Smooth muscle cell (in vitro differentiated cells): ENCODE results near the gene CSF2RB. TPM values are rescaled to one million over a fixed set of nuclear protein-coding genes. Genes with fewer than 3 reads are reported as not detected.

Source experiments
- DNase-seq: peaks from one replicate; lab custom pipeline; 2025; ENCODE audit not compliant: unreplicated experiment; lab: John Stamatoyannopoulos, UW
- H2AFZ ChIP-seq: fragments of 200-600 bp; sonication (generic); 2 replicates; pipeline ENCODE4 v1.6.0; 2016; ENCODE audit warnings: antibody characterized with exemption, low read depth, mild to moderate bottlenecking
- H3F3A ChIP-seq: fragments of 200-600 bp; sonication (generic); 2 replicates; pipeline ENCODE4 v1.6.0; 2017; ENCODE audit warnings: antibody characterized with exemption, low read depth
- H3K27ac ChIP-seq: fragments of 200-600 bp; sonication (generic); 2 replicates; pipeline ENCODE4 v1.5.1; 2016; ENCODE audit warnings: low read depth, mild to moderate bottlenecking
- H3K27me3 ChIP-seq: fragments of 200-600 bp; sonication (generic); 2 replicates; pipeline ENCODE4 v1.6.1; 2016; ENCODE audit warnings: low read depth, mild to moderate bottlenecking
- H3K36me3 ChIP-seq: fragments of 200-600 bp; sonication (generic); 2 replicates; pipeline ENCODE4 v1.5.1; 2016; ENCODE audit warnings: low read depth
- H3K4me1 ChIP-seq: fragments of 200-600 bp; sonication (generic); 2 replicates; pipeline ENCODE4 v1.5.1; 2016; ENCODE audit warnings: low read depth
- H3K4me2 ChIP-seq: fragments of 200-600 bp; sonication (generic); 2 replicates; pipeline ENCODE4 v1.6.0; 2016; ENCODE audit warnings: mild to moderate bottlenecking
- H3K4me3 ChIP-seq: fragments of 200-600 bp; sonication (generic); 2 replicates; pipeline ENCODE4 v1.5.1; 2016; ENCODE audit warnings: mild to moderate bottlenecking
- H3K79me2 ChIP-seq: fragments of 200-600 bp; sonication (generic); 2 replicates; pipeline ENCODE4 v1.6.0; 2016; ENCODE audit warnings: low read depth, mild to moderate bottlenecking
- H3K9ac ChIP-seq: fragments of 200-600 bp; sonication (generic); 2 replicates; pipeline ENCODE4 v1.6.0; 2016; ENCODE audit warnings: low read depth
- H3K9me3 ChIP-seq: fragments of 200-600 bp; sonication (generic); replicated peaks from 2 replicates; pipeline ENCODE4 v1.5.1; 2016; ENCODE audit warnings: low read depth
- H4K20me1 ChIP-seq: fragments of 200-600 bp; sonication (generic); 2 replicates; pipeline ENCODE4 v1.6.0; 2016; ENCODE audit warnings: low read depth
- CTCF ChIP-seq: fragments of 200-600 bp; sonication (generic); IDR thresholded peaks from 2 replicates; pipeline ENCODE4 v1.5.1; 2017; ENCODE audit warnings: borderline replicate concordance, mild to moderate bottlenecking, antibody characterized with exemption; ENCODE audit not compliant: insufficient read depth, poor library complexity, severe bottlenecking
- WGBS: methylation state at CpG from one replicate; pipeline ENCODE4 v1.1.7; 2016; ENCODE audit warnings: low lambda C conversion rate; 5-methylcytosine and 5-hydroxymethylcytosine counted together
- polyA plus RNA-seq: library from polyadenylated mRNA; unstranded; fragments of >200 nt; fragmentation: Nextera tagmentation; extraction: Ambion mirVana; gene quantifications from 2 replicates; pipeline ENCODE4 v1.2.1, GENCODE V29; 2016
- total RNA-seq: library from RNA; depleted of rRNA; stranded (reverse); fragments of >200 nt; gene quantifications from 2 replicates; pipeline ENCODE4 v1.2.3, GENCODE V29; 2014

CSF2RB gene
- total and polyA plus RNA-seq, 2 experiments from 2014 or later: 0.43 TPM; not detected in 1

- Histone ChIP-seq H3F3A (no peaks in the 10 kb centered on the region), H3K27ac (no peak overlapping the region), H3K79me2 (no peaks in the 10 kb centered on the region), H3K4me1 (peaks cover 9% of the 10 kb centered on the region), H3K4me2 (no peak overlapping the region), H3K36me3 (no peaks in the 10 kb centered on the region), H2AFZ (no peak overlapping the region), H3K4me3 (no peak overlapping the region), H3K27me3 (no peaks in the 10 kb centered on the region), H3K9me3 (no peaks in the 10 kb centered on the region), H4K20me1 (no peaks in the 10 kb centered on the region), H3K9ac (no peak overlapping the region)
- DNase-seq: no peak
- TF ChIP-seq CTCF: no peak
- WGBS: 94% methylated on average over 5 of the region's 8 CpGs
Observed at GRCh38 chr22:36924151-36924698, 10.8 kb downstream of the CSF2RB start.

GRCh38 chr22:36925388-36926290 lies 12.2 kb downstream of the CSF2RB start:
- H3K4me2 ChIP-seq: no peak overlapping the region
- no peak for TF ChIP-seq CTCF
- H3K79me2 ChIP-seq: no peaks in the 10 kb centered on the region
- H3K27ac ChIP-seq: no peak overlapping the region
- 82% methylated on average over 19 of the region's 19 CpGs for WGBS
- H3K9ac ChIP-seq: no peak overlapping the region
- H3F3A ChIP-seq: no peaks in the 10 kb centered on the region
- DNase-seq: no peak
- no peaks in the 10 kb centered on the region for H4K20me1 ChIP-seq
- H3K9me3 ChIP-seq: no peaks in the 10 kb centered on the region
- no peaks in the 10 kb centered on the region for H3K27me3 ChIP-seq
- H3K4me1 ChIP-seq: peaks cover 9% of the 10 kb centered on the region
- H3K36me3 ChIP-seq: no peaks in the 10 kb centered on the region
- H3K4me3 ChIP-seq: no peak overlapping the region
- no peak overlapping the region for H2AFZ ChIP-seq

GRCh38 chr22:36926309-36926708 lies 12.9 kb downstream of the CSF2RB start:
- Histone ChIP-seq H3K9ac (no peak overlapping the region), H3F3A (no peaks in the 10 kb centered on the region), H3K4me2 (no peak overlapping the region), H3K79me2 (no peaks in the 10 kb centered on the region), H3K27me3 (no peaks in the 10 kb centered on the region), H3K9me3 (no peaks in the 10 kb centered on the region), H3K4me3 (no peak overlapping the region), H3K4me1 (peaks cover 9% of the 10 kb centered on the region), H2AFZ (no peak overlapping the region), H3K36me3 (no peaks in the 10 kb centered on the region), H3K27ac (no peak overlapping the region), H4K20me1 (no peaks in the 10 kb centered on the region)
- 91% methylated on average over 6 of the region's 6 CpGs for WGBS
- no peak for TF ChIP-seq CTCF
- DNase-seq: no peak
